OCI-LY7 (cell line): Measurements from ENCODE around the gene SIGLEC10. TPM values are rescaled to one million over a fixed set of nuclear protein-coding genes. Genes with fewer than 3 reads are reported as not detected.
"Not testable (repeated sequence)": the region's sequence is repeated elsewhere in the genome, so short reads cannot be mapped to it uniquely, and the experiment has no call there.

Experiments used
- BruUV-seq: library from RNA; stranded (reverse); fragments of 400-500 nt; replicated peaks from 2 replicates; lab custom pipeline; 2021; lab: Mats Ljungman, UMichigan
- CTCF ChIA-PET: fragments of 300-600 bp; sonication (Branson Sonifier 250); formaldehyde crosslinking; loops from one replicate; lab custom pipeline; 2022; ENCODE audit warnings: antibody characterized with exemption; ENCODE audit not compliant: unreplicated experiment; lab: Charles Lee
- POLR2A ChIA-PET: fragments of 300-600 bp; sonication (Branson Sonifier 250); formaldehyde crosslinking; loops from one replicate; lab custom pipeline; 2022; ENCODE audit warnings: antibody characterized with exemption; lab: Charles Lee
- DNase-seq: peaks from one replicate; pipeline ENCODE4 v3.0.0-alpha.2; 2015; ENCODE audit warnings: low spot score
- H2AFZ ChIP-seq: fragments of 200-600 bp; sonication (generic), shearing (Covaris generic); 2 replicates; pipeline ENCODE4 v1.6.1; 2014; ENCODE audit warnings: mild to moderate bottlenecking, antibody characterized with exemption, low read length, moderate library complexity
- H3K27ac ChIP-seq: fragments of 200-600 bp; sonication (generic); 2 replicates; pipeline ENCODE4 v1.5.1; 2014; ENCODE audit warnings: mixed run types, low read depth, mild to moderate bottlenecking, moderate library complexity, low read length, inconsistent platforms; ENCODE audit not compliant: poor library complexity, severe bottlenecking
- H3K36me3 ChIP-seq: fragments of 200-600 bp; sonication (generic); 2 replicates; pipeline ENCODE4 v1.6.1; 2014; ENCODE audit warnings: mild to moderate bottlenecking, antibody characterized with exemption, low read length, moderate library complexity, mixed read lengths; ENCODE audit not compliant: insufficient read depth
- H3K4me1 ChIP-seq: fragments of 200-600 bp; sonication (generic); 2 replicates; pipeline ENCODE4 v1.5.1; 2014; ENCODE audit warnings: mild to moderate bottlenecking, low read length; ENCODE audit not compliant: insufficient read depth, poor library complexity, severe bottlenecking
- H3K4me2 ChIP-seq: fragments of 200-600 bp; sonication (generic); 2 replicates; pipeline ENCODE4 v1.6.1; 2014; ENCODE audit warnings: mild to moderate bottlenecking, low read length
- H3K4me3 ChIP-seq: fragments of 200-600 bp; sonication (generic); 2 replicates; pipeline ENCODE4 v1.5.1; 2014; ENCODE audit warnings: mild to moderate bottlenecking, low read depth, low read length; ENCODE audit not compliant: poor library complexity, severe bottlenecking
- H3K79me2 ChIP-seq: fragments of 200-600 bp; sonication (generic); 2 replicates; pipeline ENCODE4 v1.6.1; 2016; ENCODE audit warnings: low read depth, mild to moderate bottlenecking, low read length, moderate library complexity, mixed read lengths; ENCODE audit not compliant: insufficient read depth
- H3K9me2 ChIP-seq: fragments of 200-600 bp; sonication (generic); 2 replicates; pipeline ENCODE4 v1.6.1; 2016; ENCODE audit warnings: mild to moderate bottlenecking, low read length, mixed read lengths; ENCODE audit not compliant: insufficient read depth
- H3K9me3 ChIP-seq: fragments of 200-600 bp; sonication (generic); 2 replicates; pipeline ENCODE4 v1.6.1; 2014; ENCODE audit warnings: mild to moderate bottlenecking, mixed run types, low read length, mixed read lengths
- H4K20me1 ChIP-seq: fragments of 200-600 bp; sonication (generic); 2 replicates; pipeline ENCODE4 v1.6.1; 2014; ENCODE audit warnings: mild to moderate bottlenecking, antibody characterized with exemption, low read length, moderate library complexity, mixed read lengths; ENCODE audit not compliant: insufficient read depth
- CTCF ChIP-seq: fragments of 200-600 bp; sonication (generic); conservative IDR thresholded peaks from 2 replicates; pipeline ENCODE4 v1.5.1; 2014; ENCODE audit warnings: mild to moderate bottlenecking, antibody characterized with exemption, low read length, moderate library complexity, mixed read lengths
- EZH2phosphoT487 ChIP-seq: fragments of 200-600 bp; sonication (generic); IDR thresholded peaks from 2 replicates; pipeline ENCODE4 v1.6.1; 2018; ENCODE audit warnings: low read depth, borderline replicate concordance, mild to moderate bottlenecking, mixed run types, antibody characterized with exemption, low read length, moderate library complexity, mixed read lengths
- intact Hi-C: fragments of 100-400 bp; cut with micrococcal nuclease; formaldehyde crosslinking; loops from one replicate; pipeline ENCODE4 v1.10.0; 2022; ENCODE audit not compliant: unreplicated experiment
- total RNA-seq, 2 experiments: library from RNA; depleted of rRNA in 1 of 2; stranded (reverse); fragments of >200 nt in 1 of 2; shearing (Covaris generic) in 1 of 2; gene quantifications; 2 replicates each; pipeline ENCODE4 v1.2.3, GENCODE V29; 2014 to 2022

Gene SIGLEC10
- total RNA-seq, 2 experiments from 2014 or later = 25.2 to 26.6 TPM

DNA sequence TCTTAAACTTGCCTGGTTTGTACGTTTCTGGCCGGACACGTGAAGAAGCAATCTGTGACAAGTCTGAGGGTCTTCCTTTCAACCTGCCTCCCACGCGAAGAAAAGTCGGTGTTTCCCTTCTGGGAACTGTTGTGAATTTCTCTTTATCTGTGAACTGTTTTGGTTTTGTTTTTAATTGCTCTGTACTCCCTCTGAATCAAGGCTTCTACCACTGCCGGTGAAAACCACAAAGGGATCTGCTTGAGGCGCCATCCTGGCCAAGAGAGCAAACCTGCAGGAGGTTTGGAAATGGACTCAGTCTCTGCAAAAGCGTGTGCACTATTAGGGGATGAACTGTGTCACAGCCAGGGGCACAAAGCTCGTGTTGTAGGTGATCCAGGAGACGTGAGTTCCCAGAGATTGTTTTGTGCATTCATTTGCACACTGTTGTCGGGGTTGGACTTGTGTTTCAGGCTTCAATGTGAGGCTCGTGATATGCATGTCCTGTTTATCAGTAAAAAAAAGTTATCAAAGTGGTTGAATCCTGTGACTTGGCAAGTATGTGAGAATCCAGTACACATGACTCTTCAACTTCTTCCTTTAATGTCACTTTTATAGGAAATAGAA lies 31.1 kb upstream of the SIGLEC10 start:
- POLR2A ChIA-PET = interaction anchor here (0.6 kb wide), 1 partner anchor 266 kb away, joined by 3 read pairs; no protein-coding TSS in a partner anchor

DNA sequence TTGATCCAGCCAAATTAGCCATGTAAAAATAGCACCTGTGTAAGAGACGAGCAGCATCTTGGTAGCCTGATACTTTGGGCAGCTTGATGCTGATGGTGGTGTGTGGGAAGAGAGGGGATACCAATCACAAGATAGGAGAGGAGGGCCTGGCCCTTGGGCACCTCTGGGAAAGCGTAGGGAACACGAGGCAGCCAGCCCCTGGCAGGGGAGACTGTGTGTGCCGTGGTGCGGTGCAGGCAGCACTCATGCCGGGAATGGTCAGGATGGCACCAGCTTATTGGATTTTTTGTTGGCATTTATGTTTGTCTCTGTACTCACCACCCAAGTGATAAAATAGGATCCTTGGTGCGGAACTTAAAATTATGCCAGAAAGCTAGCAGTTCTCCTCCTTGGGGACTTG lies 30.6 kb upstream of the SIGLEC10 start:
- Histone ChIP-seq H2AFZ (no peak overlapping the region), H3K4me2 (no peak overlapping the region), H3K79me2 (no peaks in the 10 kb centered on the region), H3K36me3 (no peaks in the 10 kb centered on the region), H4K20me1 (no peaks in the 10 kb centered on the region), H3K9me3 (0 out of 2 replicates have a peak, but pooled peaks cover 4% of the 10 kb centered on the region), H3K4me3 (no peak overlapping the region), H3K4me1 (no peaks in the 10 kb centered on the region), H3K9me2 (no peaks in the 10 kb centered on the region), H3K27ac (no peak overlapping the region)
- POLR2A ChIA-PET = no interaction called here
- TF ChIP-seq CTCF = no peak
- TF ChIP-seq EZH2phosphoT487 = no peak
- CTCF ChIA-PET = no interaction called here
- DNase-seq = no peak
- intact Hi-C loops = no loop called here
- no TSS peak for BruUV-seq

More for the DNA sequence above, 31.1 kb upstream of the SIGLEC10 start:
- intact Hi-C loops = no loop called here
- CTCF ChIA-PET = no interaction called here
- Histone ChIP-seq H3K79me2 (no peaks in the 10 kb centered on the region), H3K4me2 (no peak overlapping the region), H3K4me1 (no peaks in the 10 kb centered on the region), H3K9me3 (0 out of 2 replicates have a peak, but pooled peaks cover 4% of the 10 kb centered on the region), H4K20me1 (no peaks in the 10 kb centered on the region), H3K27ac (no peak overlapping the region), H3K4me3 (no peak overlapping the region), H3K9me2 (no peaks in the 10 kb centered on the region), H2AFZ (no peak overlapping the region), H3K36me3 (no peaks in the 10 kb centered on the region)
- TF ChIP-seq EZH2phosphoT487 (no peak), CTCF (no peak)
- no peak for DNase-seq
- BruUV-seq = no TSS peak

DNA sequence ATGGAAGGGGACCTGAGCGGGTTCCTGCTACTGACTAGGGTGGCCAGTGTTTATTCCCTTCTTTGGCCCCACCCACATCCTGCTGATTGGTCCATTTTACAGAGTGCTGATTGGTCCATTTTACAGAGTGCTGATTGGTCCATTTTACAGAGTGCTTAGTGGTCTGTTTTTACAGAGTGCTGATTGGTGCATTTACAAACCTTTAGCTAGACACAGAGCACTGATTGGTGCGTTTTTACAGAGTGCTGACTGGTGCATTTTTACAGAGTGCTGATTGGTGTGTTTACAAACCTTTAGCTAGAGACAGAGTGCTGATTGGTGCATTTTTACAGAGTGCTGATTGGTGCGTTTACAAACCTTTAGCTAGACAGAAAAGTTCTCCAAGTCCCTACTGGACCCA lies 30.1 kb upstream of the SIGLEC10 start:
- H3K9me3 ChIP-seq, H3K4me2 ChIP-seq, POLR2A ChIA-PET, H3K4me3 ChIP-seq, H3K27ac ChIP-seq, H4K20me1 ChIP-seq, intact Hi-C loops, H3K9me2 ChIP-seq, H3K4me1 ChIP-seq, H2AFZ ChIP-seq, H3K79me2 ChIP-seq, CTCF ChIA-PET, H3K36me3 ChIP-seq, DNase-seq, BruUV-seq: not testable (repeated sequence)
